Measurements from ENCODE around the gene ITM2C.

GRCh38 chr2:230913406-230914143, 48.8 kb downstream of the ITM2C start:
- TF ChIP-seq CTCF (IDR thresholded peaks at IDR 0.05) = peak in 4 of 7 experiments; percentile 32 to 47 (median 41)
- TF ChIP-seq POLR2AphosphoS5 (IDR thresholded peaks at IDR 0.05) = no peak
- no peak for TF ChIP-seq POLR2A (IDR thresholded peaks at IDR 0.05)

All from stomach (tissue), 4 donors.